Body of pancreas (tissue), 4 donors: ENCODE measurements around the gene ZNF787. TPM values are rescaled to one million over a fixed set of nuclear protein-coding genes. Genes with fewer than 3 reads are reported as not detected.

Source experiments
- ATAC-seq: fragments of 150-250 bp; one replicate; pipeline ENCODE4 v1.9.1; 2016
- DNase-seq, 4 donors: peaks; one replicate each; pipeline ENCODE4 v3.0.0-alpha.2; 2019
- H3K27ac ChIP-seq, 4 donors: fragments of 200-600 bp; sonication (generic); 1 replicate in 3 of 4; 2 replicates in 1 of 4; pipeline versions ENCODE4 v1.5.1 to v1.6.1; 2016 to 2019; ENCODE audit warnings: mild to moderate bottlenecking in 1 of 4, mixed read lengths in 1 of 4, moderate library complexity in 1 of 4
- H3K27me3 ChIP-seq, 2 donors: fragments of 200-600 bp; sonication (generic); one replicate each; pipeline ENCODE4 v1.6.0; 2016; ENCODE audit warnings: mild to moderate bottlenecking in 1 of 2
- H3K36me3 ChIP-seq, 2 donors: fragments of 200-600 bp; sonication (generic); replicated peaks in 1 of 2; 2 replicates each; pipeline ENCODE4 v1.5.1; 2016; ENCODE audit warnings: low read depth in 2 of 2; ENCODE audit not compliant: insufficient read depth in 1 of 2
- H3K4me1 ChIP-seq: fragments of 200-600 bp; sonication (generic); one replicate; pipeline ENCODE4 v1.6.0; 2016
- H3K4me3 ChIP-seq, 2 donors: fragments of 200-600 bp; sonication (generic); 1 replicate in 1 of 2; 2 replicates in 1 of 2; pipeline ENCODE4 v1.5.1; 2016 to 2019
- H3K9me3 ChIP-seq, 3 donors: fragments of 200-600 bp; sonication (generic); 1 replicate in 2 of 3; 2 replicates in 1 of 3; pipeline ENCODE4 v1.5.1; 2016
- POLR2A ChIP-seq, 3 donors: fragments of 450-650 bp; IDR thresholded peaks; one replicate each; pipeline ENCODE4 v1.6.1; 2016; ENCODE audit warnings: antibody characterized with exemption in 3 of 3, mild to moderate bottlenecking in 2 of 3
- WGBS, 2 donors: methylation state at CpG; one replicate each; pipeline ENCODE4 v1.1.5; 2017; 5-methylcytosine and 5-hydroxymethylcytosine counted together
- intact Hi-C: fragments of 100-400 bp; cut with DNase I; formaldehyde crosslinking; loops from one replicate; pipeline ENCODE4 v1.15.1; 2023
- total RNA-seq, 2 donors: library from RNA; depleted of rRNA; stranded (reverse); fragments of >200 nt; gene quantifications; one replicate each; pipeline ENCODE4 v1.1.0, GENCODE V29; 2016
- TF ChIP-seq, protein P1 (sequence below), 7 experiments: fragments of 450-650 bp in 4 of 7; fragments of 200-600 bp in 3 of 7; sonication (generic) in 3 of 7; IDR thresholded peaks; one replicate each; pipeline ENCODE4 v1.5.1; 2016 to 2019; ENCODE audit warnings: antibody characterized with exemption in 7 of 7

Gene ZNF787
- total RNA-seq, 2 donors from 2014 or later = 12.7 to 21.1 TPM

DNA sequence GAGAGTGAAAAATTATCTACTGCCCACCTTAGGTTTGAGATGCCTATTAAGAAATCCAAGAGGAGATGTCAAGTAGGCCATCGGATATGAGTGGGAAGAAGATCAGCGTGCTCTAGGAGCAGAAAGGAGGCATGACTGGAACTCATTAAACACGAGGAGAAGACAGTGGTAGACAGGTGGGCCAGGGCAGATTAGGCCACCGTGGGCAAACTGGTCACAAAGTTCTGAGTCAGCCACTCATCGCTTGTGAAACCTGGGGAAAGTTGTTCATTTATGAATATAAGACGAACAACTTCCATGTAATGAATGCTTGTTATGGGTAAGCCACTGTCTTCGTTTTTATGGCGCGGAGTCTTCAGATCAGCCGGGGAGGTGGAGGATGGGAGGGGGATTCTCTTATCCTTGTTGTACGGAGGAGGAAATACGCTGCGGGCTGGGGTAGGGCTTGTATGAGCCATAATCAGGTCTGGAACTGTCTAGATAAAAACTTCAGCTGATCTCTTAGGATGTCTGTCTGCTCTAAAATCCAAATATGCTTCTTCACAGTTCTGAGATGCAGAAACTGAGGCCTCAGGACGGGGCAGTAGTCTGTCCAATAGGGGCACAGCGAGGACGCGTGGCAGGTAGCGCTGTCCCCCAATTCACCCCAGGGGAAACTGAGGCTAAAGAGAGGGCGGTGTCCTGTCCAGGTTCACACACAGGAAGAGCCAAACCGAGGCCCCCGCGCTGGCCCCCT lies 18.9 kb upstream of the ZNF787 start:
- DNase-seq = peak in 2 of 4 donors; percentile 18 to 35
- TF ChIP-seq, protein P1, sequence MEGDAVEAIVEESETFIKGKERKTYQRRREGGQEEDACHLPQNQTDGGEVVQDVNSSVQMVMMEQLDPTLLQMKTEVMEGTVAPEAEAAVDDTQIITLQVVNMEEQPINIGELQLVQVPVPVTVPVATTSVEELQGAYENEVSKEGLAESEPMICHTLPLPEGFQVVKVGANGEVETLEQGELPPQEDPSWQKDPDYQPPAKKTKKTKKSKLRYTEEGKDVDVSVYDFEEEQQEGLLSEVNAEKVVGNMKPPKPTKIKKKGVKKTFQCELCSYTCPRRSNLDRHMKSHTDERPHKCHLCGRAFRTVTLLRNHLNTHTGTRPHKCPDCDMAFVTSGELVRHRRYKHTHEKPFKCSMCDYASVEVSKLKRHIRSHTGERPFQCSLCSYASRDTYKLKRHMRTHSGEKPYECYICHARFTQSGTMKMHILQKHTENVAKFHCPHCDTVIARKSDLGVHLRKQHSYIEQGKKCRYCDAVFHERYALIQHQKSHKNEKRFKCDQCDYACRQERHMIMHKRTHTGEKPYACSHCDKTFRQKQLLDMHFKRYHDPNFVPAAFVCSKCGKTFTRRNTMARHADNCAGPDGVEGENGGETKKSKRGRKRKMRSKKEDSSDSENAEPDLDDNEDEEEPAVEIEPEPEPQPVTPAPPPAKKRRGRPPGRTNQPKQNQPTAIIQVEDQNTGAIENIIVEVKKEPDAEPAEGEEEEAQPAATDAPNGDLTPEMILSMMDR (IDR thresholded peaks at IDR 0.05) = no peak
- no peak for TF ChIP-seq POLR2A (IDR thresholded peaks at IDR 0.05)
- 29 to 47% methylated on average over 13 to 22 of the region's 22 CpGs for WGBS, 2 donors

DNA sequence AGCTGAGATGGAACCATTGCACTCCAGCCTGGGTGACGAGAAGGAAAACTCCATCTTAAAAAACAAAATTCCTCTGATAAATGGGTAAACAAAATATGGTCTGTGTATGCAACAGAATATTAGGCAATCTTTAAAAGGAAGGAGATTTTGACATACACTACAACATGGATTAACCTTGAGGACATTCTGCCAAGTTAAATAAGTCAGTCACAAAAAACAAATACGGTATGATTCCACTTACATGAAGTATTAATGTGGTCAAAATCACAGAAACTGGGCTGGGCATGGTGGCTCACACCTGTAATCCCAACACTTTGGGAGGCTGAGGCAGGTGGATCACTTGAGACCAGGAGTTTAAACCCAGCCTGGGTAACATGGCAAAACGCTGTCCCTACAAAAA lies 17.0 kb upstream of the ZNF787 start:
- Histone ChIP-seq H3K36me3 (no peaks in the 10 kb centered on the region), H3K27ac (peak overlapping the region; percentile 85 to 98 (median 94)), H3K9me3 (no peaks in the 10 kb centered on the region), H3K4me1 (peaks cover 80% of the 10 kb centered on the region), H3K4me3 (no peak overlapping the region), H3K27me3 (no peaks in the 10 kb centered on the region)
- peak; percentile 26 for ATAC-seq
- TF ChIP-seq POLR2A (IDR thresholded peaks at IDR 0.05) = peak in 1 of 3 donors; percentile 10
- TF ChIP-seq, protein P1 (IDR thresholded peaks at IDR 0.05) = no peak
- peak; percentile 42 to 49 (median 46) for DNase-seq
- WGBS, 2 donors = 21 to 32% methylated on average over 3 of the region's 3 CpGs
- intact Hi-C loops = no loop called here

More for the DNA sequence above, 18.9 kb upstream of the ZNF787 start:
- H3K27me3 ChIP-seq = no peaks in the 10 kb centered on the region
- no peaks in the 10 kb centered on the region for H3K9me3 ChIP-seq
- intact Hi-C loops = no loop called here
- H3K4me1 ChIP-seq = peaks cover 90% of the 10 kb centered on the region
- ATAC-seq = no peak
- H3K4me3 ChIP-seq = peak overlapping the region; percentile 5 to 8
- H3K27ac ChIP-seq = peak overlapping the region; percentile 93 to 98 (median 96)
- H3K36me3 ChIP-seq = no peaks in the 10 kb centered on the region

DNA sequence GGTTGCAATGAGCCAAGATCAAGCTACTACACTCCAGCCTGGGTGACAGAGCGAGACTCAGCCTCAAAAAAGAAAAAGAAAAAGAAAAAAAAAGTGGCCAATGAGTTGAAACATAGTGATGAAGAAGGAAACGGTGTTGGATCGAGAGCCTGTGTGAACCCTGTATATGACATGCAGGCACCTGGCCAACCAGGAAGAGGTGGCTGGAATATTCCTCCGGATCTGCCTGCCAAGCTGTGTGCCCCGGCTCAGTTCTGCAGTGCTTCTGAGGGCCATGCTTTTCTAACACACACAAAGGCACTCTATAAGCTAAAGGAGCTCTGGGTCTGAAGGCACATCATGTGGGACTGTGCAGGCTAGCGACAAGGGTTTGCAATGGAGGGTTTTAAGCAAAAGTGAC lies 16.3 kb upstream of the ZNF787 start:
- intact Hi-C loops = no loop called here
- H3K4me3 ChIP-seq = no peak overlapping the region
- H3K27ac ChIP-seq = peak overlapping the region; percentile 85 to 98 (median 94)
- H3K36me3 ChIP-seq = no peaks in the 10 kb centered on the region
- TF ChIP-seq POLR2A (IDR thresholded peaks at IDR 0.05) = peak in 2 of 3 donors; percentile 8 to 24
- TF ChIP-seq, protein P1 (IDR thresholded peaks at IDR 0.05) = no peak
- no peaks in the 10 kb centered on the region for H3K9me3 ChIP-seq
- peak; percentile 31 for ATAC-seq
- no peaks in the 10 kb centered on the region for H3K27me3 ChIP-seq
- peaks cover 74% of the 10 kb centered on the region for H3K4me1 ChIP-seq
- 20 to 27% methylated on average over 6 of the region's 6 CpGs for WGBS, 2 donors
- DNase-seq = peak; percentile 94 to 97 (median 96)

DNA sequence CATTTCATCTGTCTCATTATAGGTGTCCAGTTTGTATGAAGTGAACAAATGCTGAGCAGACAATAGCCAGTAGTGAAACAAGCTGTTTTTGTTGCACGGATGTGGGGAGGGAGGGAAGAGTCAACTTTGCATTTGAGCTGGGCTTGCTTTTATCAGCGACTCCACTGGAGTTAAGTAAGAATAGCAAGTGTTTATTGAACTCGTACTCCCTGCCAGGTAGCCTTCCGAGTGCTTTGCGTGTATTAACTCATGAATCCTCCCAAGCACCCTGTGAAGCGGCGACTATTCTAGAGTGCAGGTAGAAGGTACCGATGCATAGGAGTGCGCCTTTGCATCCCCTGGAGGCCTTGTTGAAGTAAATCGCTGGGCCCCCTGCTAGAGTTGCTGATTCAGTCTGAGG lies 15.3 kb upstream of the ZNF787 start:
- Histone ChIP-seq H3K9me3 (no peaks in the 10 kb centered on the region), H3K4me3 (no peak overlapping the region), H3K36me3 (no peaks in the 10 kb centered on the region), H3K27ac (peak overlapping the region; percentile 67 to 98 (median 94)), H3K27me3 (no peaks in the 10 kb centered on the region), H3K4me1 (peaks cover 65% of the 10 kb centered on the region)
- ATAC-seq (no peak), DNase-seq (peak in 2 of 4 donors; percentile 41 to 58)
- WGBS, 2 donors = 46% methylated on average over 10 of the region's 10 CpGs
- no peak for TF ChIP-seq POLR2A (IDR thresholded peaks at IDR 0.05)
- TF ChIP-seq, protein P1 (IDR thresholded peaks at IDR 0.05) = no peak
- intact Hi-C loops = no loop called here

DNA sequence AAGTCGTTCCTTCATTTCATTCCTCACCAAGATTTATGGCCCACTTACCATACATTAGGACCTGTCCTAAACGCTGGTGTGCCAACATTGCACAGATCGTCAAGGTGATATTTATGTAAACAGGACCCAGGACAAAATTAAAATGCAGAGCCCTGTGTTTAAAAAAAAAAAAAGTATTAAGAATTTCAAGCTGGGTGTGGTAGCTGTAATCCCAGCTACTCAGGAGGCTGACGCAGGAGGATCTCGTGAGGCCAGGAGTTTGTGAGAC lies 13.5 kb upstream of the ZNF787 start:
- Histone ChIP-seq H3K27ac (peak overlapping the region in 3 of 4 donors; percentile 93 to 98 (median 95)), H3K27me3 (no peaks in the 10 kb centered on the region), H3K4me1 (peaks cover 56% of the 10 kb centered on the region), H3K4me3 (no peak overlapping the region), H3K9me3 (no peaks in the 10 kb centered on the region), H3K36me3 (no peaks in the 10 kb centered on the region)
- TF ChIP-seq, protein P1 (IDR thresholded peaks at IDR 0.05) = no peak
- no peak for TF ChIP-seq POLR2A (IDR thresholded peaks at IDR 0.05)
- no peak for ATAC-seq
- WGBS, 2 donors = 77 to 80% methylated on average over 5 of the region's 5 CpGs
- DNase-seq = no peak
- intact Hi-C loops = no loop called here
